KOPT-K1 (cell line): ENCODE data around the gene MYPN.

Experiments
- H3K27ac ChIP-seq: fragments of 200-600 bp; sonication (generic); 2 replicates; pipeline ENCODE4 v1.5.1; 2016; ENCODE audit warnings: antibody characterized with exemption, mild to moderate bottlenecking, low read depth, low read length; ENCODE audit not compliant: poor library complexity, severe bottlenecking
- H3K36me3 ChIP-seq: fragments of 200-600 bp; sonication (generic); 2 replicates; pipeline ENCODE4 v1.5.1; 2017; ENCODE audit warnings: antibody characterized with exemption, mild to moderate bottlenecking, low read length, moderate library complexity; ENCODE audit not compliant: insufficient read depth
- H3K9me3 ChIP-seq: fragments of 200-600 bp; sonication (generic); 2 replicates; pipeline ENCODE4 v1.5.1; 2017; ENCODE audit warnings: antibody characterized with exemption, low read length, mild to moderate bottlenecking; ENCODE audit not compliant: insufficient read depth, poor library complexity, severe bottlenecking

Gene MYPN

DNA sequence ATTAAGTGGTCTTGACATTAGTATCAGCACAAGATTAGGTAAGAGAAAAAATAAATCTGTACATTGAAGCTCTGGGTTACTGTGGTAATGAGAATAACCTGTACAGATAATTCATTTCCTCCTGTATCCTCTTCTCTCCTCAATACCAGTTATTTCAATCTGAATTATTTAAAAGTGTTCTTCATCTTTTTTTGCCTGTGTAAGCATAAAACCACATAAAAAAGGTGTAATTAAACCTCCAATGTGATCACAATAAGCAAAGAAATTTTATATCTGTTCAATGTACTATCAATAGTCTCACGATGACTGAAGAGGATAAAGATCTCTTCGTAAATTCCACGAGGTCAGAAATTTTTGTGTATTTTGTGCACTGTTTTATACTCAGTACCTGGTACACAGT is 1.2 kb upstream of the MYPN start:
- H3K27ac ChIP-seq = no peak overlapping the region
- no peaks in the 10 kb centered on the region for H3K9me3 ChIP-seq
- H3K36me3 ChIP-seq = no peaks in the 10 kb centered on the region

DNA sequence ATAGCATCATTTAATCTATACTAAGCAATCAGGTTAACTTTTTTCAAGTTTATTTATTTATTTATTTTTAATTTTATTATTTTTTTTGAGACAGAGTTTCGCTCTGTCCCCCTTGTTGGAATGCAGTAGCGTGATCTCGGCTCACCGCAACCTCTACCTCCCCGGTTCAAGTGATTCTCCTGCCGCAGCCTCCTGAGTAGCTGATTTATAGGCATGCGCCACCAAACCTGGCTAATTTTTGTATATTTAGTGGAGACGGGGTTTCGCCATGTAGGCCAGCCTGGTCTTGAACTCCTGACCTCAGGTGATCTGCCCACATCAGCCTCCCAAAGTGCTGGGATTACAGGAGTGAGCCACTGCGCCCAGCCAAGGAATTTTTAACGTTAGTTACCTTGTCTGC is 635 bp upstream of the MYPN start:
- H3K27ac ChIP-seq = no peak overlapping the region

DNA sequence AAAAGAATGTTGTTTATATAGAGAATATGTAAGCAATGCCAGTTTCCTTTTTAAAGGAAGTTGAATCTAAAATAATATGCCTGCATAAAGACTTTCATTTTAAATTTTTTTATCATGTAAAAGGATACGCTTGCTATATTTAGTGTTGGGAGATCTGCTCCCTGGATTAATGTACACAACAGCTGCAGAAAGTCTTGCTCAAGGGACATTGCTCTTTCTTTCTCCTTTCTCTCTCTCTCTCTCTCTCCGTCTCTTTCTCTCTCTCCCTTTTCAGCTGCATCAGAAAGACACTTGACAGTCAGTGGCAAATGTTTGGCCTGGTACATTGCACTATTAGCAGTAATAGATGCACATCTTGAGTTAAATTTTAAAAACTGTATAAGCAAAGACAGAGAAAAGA is 739 bp downstream of the MYPN start:
- no peaks in the 10 kb centered on the region for H3K9me3 ChIP-seq
- H3K27ac ChIP-seq = no peak overlapping the region
- H3K36me3 ChIP-seq = no peaks in the 10 kb centered on the region

More for the DNA sequence above, 635 bp upstream of the MYPN start:
- H3K9me3 ChIP-seq = no peaks in the 10 kb centered on the region
- no peaks in the 10 kb centered on the region for H3K36me3 ChIP-seq

DNA sequence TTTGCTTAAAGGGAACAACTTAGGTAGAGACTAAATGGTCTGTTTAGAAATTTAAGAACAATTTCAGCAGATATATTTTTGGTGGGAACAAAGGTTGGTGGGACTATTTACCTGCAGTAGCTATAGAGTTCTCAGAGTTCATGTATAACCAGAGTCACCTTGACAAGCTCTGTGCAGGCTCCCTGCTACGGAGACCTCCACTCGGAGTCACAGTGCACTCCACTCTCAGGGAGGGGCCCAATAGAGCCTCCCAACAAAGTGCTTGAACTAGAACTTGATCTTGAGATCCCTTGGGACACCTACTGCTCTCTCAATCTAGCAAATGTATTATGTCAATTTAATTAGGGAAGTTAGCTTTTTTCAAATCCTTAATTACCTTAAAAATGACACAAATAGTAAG is 2.3 kb downstream of the MYPN start:
- H3K9me3 ChIP-seq = no peaks in the 10 kb centered on the region
- no peak overlapping the region for H3K27ac ChIP-seq
- no peaks in the 10 kb centered on the region for H3K36me3 ChIP-seq

DNA sequence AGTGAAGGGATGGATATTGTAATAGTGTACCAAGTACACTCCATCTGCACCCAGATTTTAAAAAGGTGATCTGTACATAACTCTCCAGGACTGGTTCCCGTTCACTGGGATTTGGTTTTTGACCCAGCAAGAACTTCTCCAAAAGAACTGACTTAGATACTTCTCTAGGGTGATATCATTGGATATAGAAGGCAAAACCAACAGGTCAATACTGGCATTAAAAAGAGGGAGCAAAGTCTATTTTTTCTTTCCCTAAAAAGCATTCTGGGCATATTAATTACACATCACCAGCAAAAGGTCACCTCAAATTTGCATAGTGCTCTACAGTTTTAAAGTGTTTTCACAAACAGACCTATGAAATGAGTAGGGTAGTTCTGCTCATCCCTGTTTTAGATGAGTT is 3.5 kb downstream of the MYPN start:
- Histone ChIP-seq H3K27ac (no peak overlapping the region), H3K9me3 (no peaks in the 10 kb centered on the region), H3K36me3 (no peaks in the 10 kb centered on the region)

DNA sequence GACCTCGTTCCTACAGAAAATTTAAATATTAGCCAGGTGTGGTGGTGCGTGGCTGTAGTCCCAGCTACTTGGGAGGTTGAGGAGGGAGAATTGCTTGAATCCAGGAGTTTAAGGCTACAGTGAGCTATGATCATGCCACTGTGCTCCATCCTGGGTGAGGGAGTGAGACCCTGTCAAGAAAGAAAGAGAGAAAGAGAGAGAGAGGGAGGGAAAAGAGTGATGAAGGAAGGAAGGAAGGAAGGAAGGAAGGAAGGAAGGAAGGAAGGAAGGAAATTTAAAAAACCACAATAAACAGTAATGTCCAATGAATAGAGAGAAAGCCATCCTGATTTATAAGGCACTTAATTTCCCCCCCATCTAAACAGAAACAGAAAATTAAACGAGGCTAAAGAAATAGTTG is 9.4 kb downstream of the MYPN start:
- H3K9me3 ChIP-seq = no peaks in the 10 kb centered on the region
- no peak overlapping the region for H3K27ac ChIP-seq

DNA sequence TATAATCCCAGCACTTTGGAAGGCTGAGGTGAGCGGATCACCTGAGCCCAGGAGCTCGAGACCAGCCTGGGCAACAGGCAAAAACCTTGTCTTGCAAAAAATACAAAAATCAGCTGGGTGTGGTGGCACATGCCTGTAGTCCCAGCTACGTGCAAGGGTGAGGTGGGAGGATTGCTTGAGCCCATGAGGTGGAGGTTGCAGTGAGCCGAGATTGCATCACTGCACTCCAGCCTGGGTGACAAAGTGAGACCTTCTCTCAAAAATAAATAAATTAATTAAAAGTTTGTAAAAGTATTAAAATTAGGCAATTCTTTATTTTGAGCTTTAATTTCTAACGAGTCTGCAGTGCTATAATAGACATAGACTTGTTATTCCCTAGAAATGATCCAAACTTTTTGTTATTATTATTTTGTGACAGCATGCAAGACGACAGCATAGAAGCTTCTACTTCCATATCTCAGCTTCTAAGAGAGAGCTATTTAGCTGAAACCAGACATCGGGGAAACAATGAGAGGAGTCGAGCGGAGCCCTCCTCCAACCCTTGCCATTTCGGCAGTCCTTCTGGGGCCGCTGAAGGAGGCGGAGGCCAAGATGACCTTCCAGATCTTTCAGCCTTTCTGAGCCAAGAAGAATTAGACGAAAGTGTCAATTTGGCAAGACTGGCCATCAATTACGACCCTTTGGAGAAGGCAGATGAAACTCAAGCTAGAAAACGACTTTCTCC is 11.9 kb downstream of the MYPN start:
- Histone ChIP-seq H3K27ac (no peak overlapping the region), H3K9me3 (no peaks in the 10 kb centered on the region), H3K36me3 (no peaks in the 10 kb centered on the region)

More for the DNA sequence above, 9.4 kb downstream of the MYPN start:
- no peaks in the 10 kb centered on the region for H3K36me3 ChIP-seq

DNA sequence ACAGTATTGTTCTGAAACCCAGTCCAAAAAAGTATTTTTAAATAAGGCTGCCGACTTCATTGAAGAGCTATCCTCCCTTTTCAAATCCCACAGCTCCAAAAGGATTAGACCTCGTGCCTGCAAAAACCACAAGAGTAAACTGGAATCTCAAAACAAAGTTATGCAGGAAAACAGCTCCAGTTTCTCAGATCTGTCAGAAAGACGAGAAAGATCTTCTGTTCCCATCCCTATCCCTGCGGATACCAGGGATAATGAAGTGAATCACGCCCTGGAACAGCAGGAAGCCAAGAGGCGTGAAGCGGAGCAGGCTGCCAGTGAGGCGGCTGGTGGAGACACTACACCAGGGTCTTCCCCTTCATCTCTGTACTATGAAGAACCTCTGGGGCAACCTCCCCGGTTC is 12.6 kb downstream of the MYPN start:
- Histone ChIP-seq H3K9me3 (no peaks in the 10 kb centered on the region), H3K36me3 (no peaks in the 10 kb centered on the region), H3K27ac (no peak overlapping the region)

DNA sequence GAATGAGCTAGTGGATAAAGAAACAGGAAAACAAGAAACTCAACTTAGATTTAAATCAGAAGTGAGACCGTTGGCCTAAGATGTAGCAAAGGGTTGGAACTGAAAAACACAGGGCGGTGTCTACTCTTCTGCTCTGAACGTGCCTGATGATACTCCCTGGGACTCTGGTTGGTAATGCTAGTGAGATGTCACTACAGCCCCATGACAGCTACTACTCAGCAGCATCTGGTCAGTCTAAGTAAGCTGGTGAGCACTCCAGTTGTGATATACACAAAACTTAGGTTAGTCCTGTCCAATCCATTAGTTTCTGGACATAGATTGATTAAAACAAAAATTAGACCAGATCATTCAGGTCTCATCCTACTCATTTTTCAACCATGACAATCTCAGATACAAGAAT is 15.4 kb downstream of the MYPN start:
- no peaks in the 10 kb centered on the region for H3K9me3 ChIP-seq
- H3K36me3 ChIP-seq = no peaks in the 10 kb centered on the region
- no peak overlapping the region for H3K27ac ChIP-seq

DNA sequence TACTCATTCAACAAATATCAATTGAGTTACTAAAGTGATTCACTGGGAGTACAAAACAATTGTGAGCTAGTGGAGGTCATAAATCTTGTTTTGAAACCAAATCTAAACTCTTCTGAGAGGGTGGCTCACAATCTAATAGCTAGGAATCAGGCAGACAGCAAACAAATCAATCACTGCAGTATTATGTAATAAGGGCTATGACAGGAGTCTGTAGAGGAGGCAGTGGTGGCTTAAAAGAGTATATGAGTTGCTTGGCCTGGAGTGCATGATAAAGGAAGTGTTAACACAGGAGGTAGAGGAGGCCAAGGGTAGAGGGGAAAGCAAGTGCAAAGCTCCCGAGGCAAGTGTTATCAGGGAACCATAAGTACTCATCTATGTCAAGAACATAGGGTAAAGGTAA is 16.5 kb downstream of the MYPN start:
- H3K27ac ChIP-seq = no peak overlapping the region
- no peaks in the 10 kb centered on the region for H3K9me3 ChIP-seq
- no peaks in the 10 kb centered on the region for H3K36me3 ChIP-seq

DNA sequence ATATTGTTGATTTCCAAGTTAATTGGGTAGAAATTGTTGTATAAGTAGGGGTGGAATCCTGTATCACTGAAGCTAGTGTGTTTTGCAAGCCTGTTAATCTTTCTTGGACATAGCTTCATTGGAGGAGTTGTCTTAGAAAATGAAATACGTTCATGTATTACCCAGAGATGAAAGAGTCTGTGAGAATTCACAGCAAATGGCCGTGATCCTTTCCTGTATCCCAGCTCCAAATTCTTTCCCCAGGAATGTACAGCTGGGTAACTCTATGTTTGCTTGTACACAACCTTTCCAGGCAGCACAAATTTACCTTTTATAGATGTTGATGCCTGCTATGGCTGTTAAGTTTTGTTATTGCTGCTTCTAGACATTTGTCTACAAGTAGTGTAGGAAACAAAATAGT is 18.7 kb downstream of the MYPN start:
- Histone ChIP-seq H3K27ac (no peak overlapping the region), H3K36me3 (no peaks in the 10 kb centered on the region), H3K9me3 (no peaks in the 10 kb centered on the region)

DNA sequence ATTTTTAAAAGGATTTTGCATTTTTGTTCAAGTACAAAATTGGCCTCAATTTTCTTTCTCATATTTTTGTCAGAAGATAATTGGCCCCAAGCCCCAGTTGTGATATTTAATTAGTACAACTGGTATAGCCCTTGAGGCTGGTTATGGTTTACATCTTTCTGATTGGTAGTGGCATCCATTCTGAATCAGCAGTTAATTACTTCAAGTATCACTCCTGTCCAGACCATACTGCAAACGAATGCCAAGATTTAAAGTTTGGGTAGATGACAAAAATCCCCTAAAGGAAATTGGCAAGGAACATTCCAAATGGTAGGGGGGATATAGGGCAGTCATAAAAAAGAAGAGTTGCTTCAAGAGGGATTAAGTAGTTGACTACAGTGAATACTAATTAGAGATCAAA is 23.1 kb downstream of the MYPN start:
- no peak overlapping the region for H3K27ac ChIP-seq
- H3K36me3 ChIP-seq = no peaks in the 10 kb centered on the region

DNA sequence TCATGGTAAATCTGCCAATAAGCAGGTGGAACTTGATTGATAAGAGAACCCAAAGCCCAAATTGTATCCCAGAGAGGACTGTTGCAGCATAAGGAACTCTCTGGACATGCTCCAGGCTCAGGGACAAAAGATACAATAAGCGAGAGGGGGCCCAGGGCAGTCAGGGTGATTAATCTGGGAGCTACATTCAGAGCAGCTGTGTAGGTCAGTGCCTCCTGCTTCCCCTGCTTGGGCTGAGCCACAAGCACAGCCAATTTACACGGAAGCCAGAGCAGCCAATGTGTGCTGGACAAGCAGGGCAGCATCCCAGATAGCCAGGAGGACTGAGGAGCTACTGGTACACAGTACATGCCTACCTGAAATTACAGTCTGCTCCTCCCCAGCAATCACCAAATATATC is 24.2 kb downstream of the MYPN start:
- Histone ChIP-seq H3K27ac (no peak overlapping the region), H3K9me3 (no peaks in the 10 kb centered on the region), H3K36me3 (no peaks in the 10 kb centered on the region)

More for the DNA sequence above, 23.1 kb downstream of the MYPN start:
- no peaks in the 10 kb centered on the region for H3K9me3 ChIP-seq

DNA sequence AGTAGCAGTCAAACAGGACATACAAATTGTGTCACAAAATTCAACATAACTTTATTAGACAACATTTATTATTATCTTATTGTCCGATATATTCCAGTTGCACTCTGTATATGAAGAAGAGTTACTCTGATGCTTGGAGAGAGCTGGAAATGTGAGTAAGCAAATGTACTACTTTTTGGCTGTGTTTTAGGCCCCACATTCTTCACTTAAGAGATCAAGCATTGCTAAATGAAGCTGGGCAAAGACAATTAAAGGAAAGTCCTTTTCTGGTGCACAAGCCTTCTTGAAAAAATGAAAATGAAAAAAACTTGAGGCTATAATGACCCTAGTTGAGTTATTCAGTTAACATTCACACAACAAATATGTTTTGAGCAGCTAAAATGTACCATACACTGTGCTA is 26.1 kb downstream of the MYPN start:
- Histone ChIP-seq H3K36me3 (no peaks in the 10 kb centered on the region), H3K9me3 (no peaks in the 10 kb centered on the region), H3K27ac (no peak overlapping the region)

DNA sequence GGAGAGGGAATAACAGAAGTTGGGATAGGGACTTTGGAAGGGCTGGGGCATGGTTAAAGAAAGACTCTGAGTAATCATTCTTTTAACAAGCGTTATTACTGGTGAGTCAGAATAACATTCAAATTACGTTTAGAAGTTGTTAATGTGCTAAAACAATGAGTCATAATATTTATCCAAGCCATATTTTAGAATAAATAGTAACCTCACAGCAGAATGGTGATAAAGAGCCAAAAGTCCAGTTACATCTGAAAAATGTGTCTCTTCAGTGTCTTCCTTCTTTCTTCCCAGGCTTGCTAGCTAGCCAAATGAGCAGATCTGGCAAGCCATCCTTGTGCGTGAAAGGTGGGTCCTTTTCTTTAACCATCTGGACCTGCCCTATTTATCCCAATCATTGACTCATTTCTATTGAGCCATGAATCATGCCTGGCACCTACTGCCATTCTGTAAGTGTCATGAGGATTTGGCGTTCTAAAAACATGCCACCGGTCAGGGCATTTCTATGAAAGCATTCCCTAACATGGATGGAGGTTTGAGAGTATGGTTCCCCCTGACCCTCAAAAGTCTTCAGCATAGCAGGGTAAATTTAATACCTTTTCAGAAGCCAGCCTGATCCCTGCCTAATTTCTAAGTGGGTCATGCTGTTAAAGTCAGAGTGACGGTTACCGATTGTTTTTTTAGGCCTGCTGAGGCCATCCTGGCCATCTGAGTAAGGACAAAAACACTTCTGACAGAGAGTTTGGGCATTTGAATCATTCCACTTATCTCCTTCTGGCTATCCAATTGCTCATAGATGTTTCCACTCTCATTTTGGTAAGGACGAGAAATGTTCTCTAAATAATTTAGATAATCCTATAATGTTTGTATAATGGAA is 26.9 kb downstream of the MYPN start:
- no peaks in the 10 kb centered on the region for H3K9me3 ChIP-seq
- no peak overlapping the region for H3K27ac ChIP-seq
- H3K36me3 ChIP-seq = no peaks in the 10 kb centered on the region

DNA sequence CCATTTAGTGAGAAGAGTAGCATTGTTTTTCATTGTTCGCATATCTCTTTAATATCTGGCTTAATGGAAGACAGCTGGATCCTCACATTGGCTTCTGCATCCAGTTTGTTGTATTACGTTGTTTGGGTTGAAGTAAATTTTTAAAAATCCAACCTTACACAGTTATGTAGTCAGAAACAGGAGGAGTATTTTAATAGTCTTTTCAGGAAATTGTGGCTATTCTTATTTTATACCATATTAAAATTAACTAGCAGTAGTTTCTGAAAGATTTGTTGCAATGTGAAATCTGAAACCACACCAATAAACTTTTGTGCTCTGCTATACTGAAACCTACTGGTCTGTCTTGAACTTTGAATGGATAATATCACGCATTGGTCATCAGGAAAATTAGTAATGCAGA is 27.9 kb downstream of the MYPN start:
- H3K27ac ChIP-seq = no peak overlapping the region
- H3K36me3 ChIP-seq = no peaks in the 10 kb centered on the region
- H3K9me3 ChIP-seq = no peaks in the 10 kb centered on the region
